Measurements from ENCODE around the gene ASB7.

DNA sequence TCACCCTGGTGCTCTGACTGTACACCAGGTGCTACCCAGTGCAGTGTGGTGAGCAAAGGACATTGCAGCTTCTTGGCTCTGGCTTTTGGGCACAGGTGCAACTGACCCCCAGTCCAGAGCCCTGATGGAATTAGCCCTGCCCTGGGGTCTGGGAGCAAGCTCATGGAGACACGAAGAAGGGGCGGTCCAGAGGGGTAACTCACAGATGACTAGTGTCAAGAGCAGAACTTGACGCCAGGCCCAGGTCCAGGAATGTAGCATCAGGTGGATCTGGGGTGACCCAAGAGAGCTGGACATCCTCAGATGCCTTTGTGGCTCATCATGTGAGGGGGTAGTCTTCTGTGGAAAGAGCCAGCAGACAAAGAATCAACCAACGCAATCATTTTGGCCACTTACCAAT is 88.9 kb downstream of the ASB7 start:
- TF ChIP-seq AR (CRISPR knock-in tag; IDR thresholded peaks at IDR 0.05) (no peak), ZNF512 (CRISPR knock-in tag; IDR thresholded peaks at IDR 0.05; ENCODE audit: borderline replicate concordance) (no peak), PRRX2 (CRISPR knock-in tag; IDR thresholded peaks at IDR 0.05) (no peak), FOXP1 (CRISPR knock-in tag; IDR thresholded peaks at IDR 0.05; ENCODE audit: borderline replicate concordance) (no peak), USF2 (CRISPR knock-in tag; IDR thresholded peaks at IDR 0.05) (no peak), ELF4 (CRISPR knock-in tag; IDR thresholded peaks at IDR 0.05; ENCODE audit: low read depth) (no peak), ZNF121 (CRISPR knock-in tag; IDR thresholded peaks at IDR 0.05) (no peak)
- TF ChIP-seq, protein P1, sequence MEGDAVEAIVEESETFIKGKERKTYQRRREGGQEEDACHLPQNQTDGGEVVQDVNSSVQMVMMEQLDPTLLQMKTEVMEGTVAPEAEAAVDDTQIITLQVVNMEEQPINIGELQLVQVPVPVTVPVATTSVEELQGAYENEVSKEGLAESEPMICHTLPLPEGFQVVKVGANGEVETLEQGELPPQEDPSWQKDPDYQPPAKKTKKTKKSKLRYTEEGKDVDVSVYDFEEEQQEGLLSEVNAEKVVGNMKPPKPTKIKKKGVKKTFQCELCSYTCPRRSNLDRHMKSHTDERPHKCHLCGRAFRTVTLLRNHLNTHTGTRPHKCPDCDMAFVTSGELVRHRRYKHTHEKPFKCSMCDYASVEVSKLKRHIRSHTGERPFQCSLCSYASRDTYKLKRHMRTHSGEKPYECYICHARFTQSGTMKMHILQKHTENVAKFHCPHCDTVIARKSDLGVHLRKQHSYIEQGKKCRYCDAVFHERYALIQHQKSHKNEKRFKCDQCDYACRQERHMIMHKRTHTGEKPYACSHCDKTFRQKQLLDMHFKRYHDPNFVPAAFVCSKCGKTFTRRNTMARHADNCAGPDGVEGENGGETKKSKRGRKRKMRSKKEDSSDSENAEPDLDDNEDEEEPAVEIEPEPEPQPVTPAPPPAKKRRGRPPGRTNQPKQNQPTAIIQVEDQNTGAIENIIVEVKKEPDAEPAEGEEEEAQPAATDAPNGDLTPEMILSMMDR (IDR thresholded peaks at IDR 0.05) = no peak

All from WTC11 (cell line).